Sigmoid colon (tissue), 4 donors: ENCODE measurements around the gene ACIN1.

Source experiments
- POLR2A ChIP-seq, 2 donors: fragments of 450-650 bp; IDR thresholded peaks; one replicate each; pipeline ENCODE4 v1.6.1; 2016; ENCODE audit warnings: antibody characterized with exemption in 2 of 2, mild to moderate bottlenecking in 2 of 2, moderate library complexity in 2 of 2
- POLR2AphosphoS5 ChIP-seq, 4 donors: sonication (generic); formaldehyde crosslinking; IDR thresholded peaks; one replicate each; pipeline ENCODE4 v1.6.1; 2017; ENCODE audit warnings: antibody characterized with exemption in 4 of 4
- TF ChIP-seq, protein P1 (sequence below), 4 experiments: fragments of 450-650 bp in 3 of 4; fragments of 200-600 bp in 1 of 4; IDR thresholded peaks; one replicate each; pipeline ENCODE4 v1.5.1; 2016 to 2019; ENCODE audit warnings: antibody characterized with exemption in 4 of 4, mild to moderate bottlenecking in 3 of 4, moderate library complexity in 2 of 4

DNA sequence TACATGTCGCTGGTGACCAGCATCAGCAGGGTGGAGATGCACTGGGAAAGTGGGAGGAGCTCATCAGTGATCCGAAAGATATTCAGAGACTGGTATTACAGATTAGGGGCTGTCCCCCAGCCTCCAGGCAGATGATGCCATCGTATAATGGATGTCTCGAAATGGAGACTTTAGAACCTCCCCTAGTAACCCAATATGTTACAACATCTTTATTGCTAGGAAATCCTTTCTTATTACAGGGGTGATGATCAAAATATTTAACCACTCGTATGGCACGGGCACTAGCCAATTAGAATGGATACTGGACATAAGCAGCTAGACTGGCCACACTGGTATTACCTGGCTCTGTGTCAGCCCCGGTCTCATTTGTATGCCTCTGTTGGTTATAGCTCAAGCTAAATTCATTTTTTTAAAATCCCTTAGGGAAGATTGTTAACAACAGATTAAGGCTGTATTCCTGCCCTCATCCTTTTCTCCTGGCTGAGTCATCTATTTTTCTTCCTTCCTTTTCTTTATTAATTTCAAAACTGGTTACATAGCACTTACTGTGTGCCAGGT, 34.9 kb upstream of the ACIN1 start:
- TF ChIP-seq, protein P1, sequence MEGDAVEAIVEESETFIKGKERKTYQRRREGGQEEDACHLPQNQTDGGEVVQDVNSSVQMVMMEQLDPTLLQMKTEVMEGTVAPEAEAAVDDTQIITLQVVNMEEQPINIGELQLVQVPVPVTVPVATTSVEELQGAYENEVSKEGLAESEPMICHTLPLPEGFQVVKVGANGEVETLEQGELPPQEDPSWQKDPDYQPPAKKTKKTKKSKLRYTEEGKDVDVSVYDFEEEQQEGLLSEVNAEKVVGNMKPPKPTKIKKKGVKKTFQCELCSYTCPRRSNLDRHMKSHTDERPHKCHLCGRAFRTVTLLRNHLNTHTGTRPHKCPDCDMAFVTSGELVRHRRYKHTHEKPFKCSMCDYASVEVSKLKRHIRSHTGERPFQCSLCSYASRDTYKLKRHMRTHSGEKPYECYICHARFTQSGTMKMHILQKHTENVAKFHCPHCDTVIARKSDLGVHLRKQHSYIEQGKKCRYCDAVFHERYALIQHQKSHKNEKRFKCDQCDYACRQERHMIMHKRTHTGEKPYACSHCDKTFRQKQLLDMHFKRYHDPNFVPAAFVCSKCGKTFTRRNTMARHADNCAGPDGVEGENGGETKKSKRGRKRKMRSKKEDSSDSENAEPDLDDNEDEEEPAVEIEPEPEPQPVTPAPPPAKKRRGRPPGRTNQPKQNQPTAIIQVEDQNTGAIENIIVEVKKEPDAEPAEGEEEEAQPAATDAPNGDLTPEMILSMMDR (IDR thresholded peaks at IDR 0.05): no peak
- no peak for TF ChIP-seq POLR2A (IDR thresholded peaks at IDR 0.05)
- no peak for TF ChIP-seq POLR2AphosphoS5 (IDR thresholded peaks at IDR 0.05)
